Peyer's patch (tissue), 4 donors: ENCODE data around the gene MALL. TPM values are rescaled to one million over a fixed set of nuclear protein-coding genes. Genes with fewer than 3 reads are reported as not detected.

ENCODE experiments used
- DNase-seq, 3 donors: peaks; one replicate each; pipeline ENCODE4 v3.0.0-alpha.2; 2017 to 2019
- H3K27ac ChIP-seq, 4 donors: fragments of 200-600 bp; sonication (generic); one replicate each; pipeline ENCODE4 v1.5.1; 2016 to 2019
- H3K27me3 ChIP-seq, 2 donors: fragments of 200-600 bp; sonication (generic); one replicate each; pipeline ENCODE4 v1.5.1; 2019
- H3K36me3 ChIP-seq, 3 donors: fragments of 200-600 bp; sonication (generic); one replicate each; pipeline ENCODE4 v1.5.1; 2016 to 2019
- H3K4me1 ChIP-seq, 4 donors: fragments of 200-600 bp; sonication (generic); one replicate each; pipeline ENCODE4 v1.5.1; 2016 to 2019
- H3K4me3 ChIP-seq, 4 donors: fragments of 200-600 bp; sonication (generic); 1 replicate in 3 of 4; 2 replicates in 1 of 4; pipeline ENCODE4 v1.5.1; 2016 to 2019; ENCODE audit warnings: mild to moderate bottlenecking in 1 of 4
- H3K9me3 ChIP-seq, 4 donors: fragments of 200-600 bp; sonication (generic); one replicate each; pipeline ENCODE4 v1.5.1; 2016 to 2019; ENCODE audit warnings: mild to moderate bottlenecking in 1 of 4
- CTCF ChIP-seq, 6 experiments: fragments of 450-650 bp in 4 of 6; fragments of 200-600 bp in 2 of 6; sonication (generic) in 1 of 6; IDR thresholded peaks; one replicate each; pipeline ENCODE4 v1.5.1; 2017 to 2019; ENCODE audit warnings: antibody characterized with exemption in 6 of 6, mild to moderate bottlenecking in 3 of 6, moderate library complexity in 1 of 6
- POLR2A ChIP-seq, 2 donors: fragments of 450-650 bp; IDR thresholded peaks; one replicate each; pipeline ENCODE4 v1.5.1; 2017; ENCODE audit warnings: antibody characterized with exemption in 2 of 2, mild to moderate bottlenecking in 2 of 2, moderate library complexity in 2 of 2
- total RNA-seq, 4 donors: library from RNA; depleted of rRNA; stranded (reverse); fragments of >200 nt; gene quantifications; one replicate each; pipeline ENCODE4 v1.1.0, GENCODE V29; 2016

MALL gene
- total RNA-seq, 4 donors from 2014 or later, result 40.4 to 814 (median 603) TPM

- Histone ChIP-seq H3K36me3 (no peaks in the 10 kb centered on the region), H3K9me3 (no peaks in the 10 kb centered on the region), H3K4me3 (no peak overlapping the region), H3K4me1 (no peaks in the 10 kb centered on the region), H3K27me3 (no peaks in the 10 kb centered on the region), H3K27ac (no peak overlapping the region)
- no peak for DNase-seq
- TF ChIP-seq POLR2A (IDR thresholded peaks at IDR 0.05), result no peak
- no peak for TF ChIP-seq CTCF (IDR thresholded peaks at IDR 0.05)
These were observed 18.4 kb upstream of the MALL start for GRCh38 chr2:110134025-110134424.

GRCh38 chr2:110131166-110131565 lies 15.5 kb upstream of the MALL start:
- H3K9me3 ChIP-seq, result no peaks in the 10 kb centered on the region
- DNase-seq, result no peak
- H3K36me3 ChIP-seq, result no peaks in the 10 kb centered on the region
- no peaks in the 10 kb centered on the region for H3K4me1 ChIP-seq
- no peak overlapping the region for H3K4me3 ChIP-seq
- TF ChIP-seq POLR2A (IDR thresholded peaks at IDR 0.05), result no peak
- TF ChIP-seq CTCF (IDR thresholded peaks at IDR 0.05), result no peak
- H3K27me3 ChIP-seq, result no peaks in the 10 kb centered on the region
- H3K27ac ChIP-seq, result no peak overlapping the region

DNA sequence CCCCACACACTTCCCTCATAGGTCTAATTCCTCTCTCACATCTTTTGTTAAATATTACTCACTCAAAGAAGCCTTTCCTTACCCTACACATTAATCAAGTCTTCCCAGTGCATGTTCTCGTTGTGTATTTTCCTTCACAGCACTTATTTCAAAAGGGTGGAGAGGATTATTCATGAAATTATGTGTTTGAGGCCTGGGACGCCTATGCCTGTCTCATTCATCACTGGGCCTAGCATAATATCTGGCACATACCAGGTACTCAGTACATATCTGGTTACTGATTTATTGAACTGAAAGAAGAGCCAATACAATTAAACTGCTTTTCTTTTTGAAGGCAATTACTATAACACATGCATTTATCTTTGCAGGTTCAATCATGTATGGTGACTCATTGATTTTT lies 15.1 kb upstream of the MALL start:
- Histone ChIP-seq H3K27ac (no peak overlapping the region), H3K36me3 (no peaks in the 10 kb centered on the region)

DNA sequence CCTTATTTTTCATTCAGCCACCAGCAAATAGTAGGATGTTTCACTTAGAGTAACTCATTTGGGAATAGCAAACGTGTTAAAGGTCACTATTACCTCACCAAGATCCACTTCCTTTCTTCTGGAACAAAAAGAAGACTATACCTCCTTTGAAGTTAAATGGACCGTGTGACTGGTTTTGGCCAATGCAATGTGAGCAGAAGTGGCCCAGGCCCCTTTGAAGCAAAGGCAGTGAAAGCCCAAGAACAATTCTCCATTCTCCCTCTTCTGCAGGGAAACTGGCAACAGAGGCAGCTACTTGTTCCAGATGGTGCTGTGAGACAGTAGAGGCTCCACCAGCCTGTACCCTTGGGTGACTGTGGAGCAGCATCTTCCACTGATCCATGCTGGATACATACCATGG lies 11.3 kb upstream of the MALL start:
- Histone ChIP-seq H3K9me3 (no peaks in the 10 kb centered on the region), H3K36me3 (no peaks in the 10 kb centered on the region), H3K4me3 (no peak overlapping the region), H3K27me3 (no peaks in the 10 kb centered on the region), H3K4me1 (no peaks in the 10 kb centered on the region), H3K27ac (no peak overlapping the region)
- DNase-seq, result no peak
- no peak for TF ChIP-seq POLR2A (IDR thresholded peaks at IDR 0.05)
- no peak for TF ChIP-seq CTCF (IDR thresholded peaks at IDR 0.05)

More for the DNA sequence above, 15.1 kb upstream of the MALL start:
- TF ChIP-seq CTCF (IDR thresholded peaks at IDR 0.05) (no peak), POLR2A (IDR thresholded peaks at IDR 0.05) (no peak)
- Histone ChIP-seq H3K27me3 (no peaks in the 10 kb centered on the region), H3K9me3 (no peaks in the 10 kb centered on the region), H3K4me3 (no peak overlapping the region), H3K4me1 (no peaks in the 10 kb centered on the region)
- no peak for DNase-seq

DNA sequence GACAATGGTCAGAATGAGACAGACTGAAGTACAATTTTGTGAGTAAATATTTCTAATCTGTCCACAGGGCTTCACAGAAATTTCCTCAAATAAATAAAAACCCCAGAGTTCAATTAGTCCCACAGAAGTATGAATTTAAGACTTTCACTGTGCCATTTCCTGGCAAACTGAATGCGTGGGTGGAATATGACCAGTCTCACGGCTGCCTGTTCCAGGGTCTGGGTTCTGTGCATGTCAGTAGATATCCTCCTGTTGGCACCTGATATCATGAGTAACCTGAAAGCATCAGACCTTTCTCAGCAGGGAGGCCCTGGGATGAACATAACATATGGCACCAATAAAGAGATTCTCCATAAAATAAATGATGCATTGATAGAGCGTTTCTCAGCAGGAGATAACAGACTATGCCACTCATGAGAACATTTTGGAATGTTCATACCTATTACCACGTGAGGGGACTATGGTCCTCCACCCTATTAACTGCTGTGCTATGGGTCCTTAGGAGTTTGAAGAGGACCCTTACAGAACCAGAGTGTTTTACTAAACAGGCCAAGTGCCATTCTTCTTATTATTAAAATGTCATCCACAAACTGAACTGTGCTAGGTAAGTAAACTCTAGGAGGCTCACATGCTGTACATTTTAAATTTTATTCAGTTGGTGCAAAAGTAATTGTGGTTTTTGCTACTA lies 10.6 kb upstream of the MALL start:
- Histone ChIP-seq H3K27me3 (no peaks in the 10 kb centered on the region), H3K4me3 (no peak overlapping the region), H3K4me1 (no peaks in the 10 kb centered on the region), H3K9me3 (no peaks in the 10 kb centered on the region), H3K27ac (no peak overlapping the region), H3K36me3 (no peaks in the 10 kb centered on the region)
- TF ChIP-seq POLR2A (IDR thresholded peaks at IDR 0.05), result no peak
- TF ChIP-seq CTCF (IDR thresholded peaks at IDR 0.05), result no peak
- DNase-seq, result no peak
